GM19397 (cell line): Measurements from ENCODE around the gene DEFB121.
"Not testable (repeated sequence)": the region's sequence is repeated elsewhere in the genome, so short reads cannot be mapped to it uniquely, and the experiment has no call there.

Experiments used
- ATAC-seq: cut with Tn5 transposase; IDR thresholded peaks from one replicate; pipeline ENCODE4 v1.9.1; 2021; ENCODE audit warnings: mild to moderate bottlenecking, moderate library complexity; ENCODE audit not compliant: unreplicated experiment

DEFB121 gene

DNA sequence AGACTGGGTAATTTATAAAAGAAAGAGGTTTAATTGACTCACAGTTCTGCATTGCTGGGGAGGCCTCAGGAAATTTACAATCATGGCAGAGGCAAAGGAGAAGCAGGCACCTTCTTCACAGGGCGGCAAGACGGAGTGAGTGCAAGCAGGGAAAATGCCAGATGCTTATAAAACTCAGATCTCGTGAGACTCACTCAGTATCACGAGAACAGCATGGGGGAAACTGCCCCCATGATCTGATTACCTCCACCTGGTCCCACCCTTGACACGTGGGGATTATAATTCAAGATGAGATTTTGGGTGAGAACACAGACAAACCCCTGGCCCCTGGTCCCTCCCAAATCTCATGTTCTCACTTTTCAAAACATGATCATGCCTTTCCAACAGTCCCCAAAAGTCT is 41.7 kb downstream of the DEFB121 start:
- not testable (repeated sequence) for ATAC-seq

GRCh38 chr20:31363295-31363694 is 42.7 kb downstream of the DEFB121 start:
- no peak for ATAC-seq

- ATAC-seq: no peak
These were observed 50.0 kb downstream of the DEFB121 start for GRCh38 chr20:31355981-31356380.
